ENCODE results near the gene KLHL30. TPM values are rescaled to one million over a fixed set of nuclear protein-coding genes. Genes with fewer than 3 reads are reported as not detected.
A peak's percentile ranks its signal among the peaks of the same experiment; 100 is the strongest.

Gene KLHL30, protein sequence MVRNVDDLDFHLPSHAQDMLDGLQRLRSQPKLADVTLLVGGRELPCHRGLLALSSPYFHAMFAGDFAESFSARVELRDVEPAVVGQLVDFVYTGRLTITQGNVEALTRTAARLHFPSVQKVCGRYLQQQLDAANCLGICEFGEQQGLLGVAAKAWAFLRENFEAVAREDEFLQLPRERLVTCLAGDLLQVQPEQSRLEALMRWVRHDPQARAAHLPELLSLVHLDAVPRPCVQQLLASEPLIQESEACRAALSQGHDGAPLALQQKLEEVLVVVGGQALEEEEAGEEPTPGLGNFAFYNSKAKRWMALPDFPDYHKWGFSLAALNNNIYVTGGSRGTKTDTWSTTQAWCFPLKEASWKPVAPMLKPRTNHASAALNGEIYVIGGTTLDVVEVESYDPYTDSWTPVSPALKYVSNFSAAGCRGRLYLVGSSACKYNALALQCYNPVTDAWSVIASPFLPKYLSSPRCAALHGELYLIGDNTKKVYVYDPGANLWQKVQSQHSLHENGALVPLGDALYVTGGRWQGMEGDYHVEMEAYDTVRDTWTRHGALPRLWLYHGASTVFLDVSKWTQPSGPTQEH
- total RNA-seq (10 to 100 TPM; 19.8 to 43.7 (median 23.2) TPM), polyA plus RNA-seq (10 to 100 TPM in 1 of 2 donors, 1 to 10 TPM in 1; 5.1 to 10.7 TPM)
- long read RNA-seq, donor 1, partial matches to known transcripts: 17 of 19 reads
- long read RNA-seq, donor 1, other reads (novel, unspliced or antisense): 1 of 19 reads
- long read RNA-seq, donor 2, partial matches to known transcripts: 7 of 64 reads
- long read RNA-seq, donor 2, other reads (novel, unspliced or antisense): 56 of 64 reads
- long read RNA-seq, donor 3, partial matches to known transcripts: 4 of 18 reads
- long read RNA-seq, donor 3, other reads (novel, unspliced or antisense): 14 of 18 reads

DNA sequence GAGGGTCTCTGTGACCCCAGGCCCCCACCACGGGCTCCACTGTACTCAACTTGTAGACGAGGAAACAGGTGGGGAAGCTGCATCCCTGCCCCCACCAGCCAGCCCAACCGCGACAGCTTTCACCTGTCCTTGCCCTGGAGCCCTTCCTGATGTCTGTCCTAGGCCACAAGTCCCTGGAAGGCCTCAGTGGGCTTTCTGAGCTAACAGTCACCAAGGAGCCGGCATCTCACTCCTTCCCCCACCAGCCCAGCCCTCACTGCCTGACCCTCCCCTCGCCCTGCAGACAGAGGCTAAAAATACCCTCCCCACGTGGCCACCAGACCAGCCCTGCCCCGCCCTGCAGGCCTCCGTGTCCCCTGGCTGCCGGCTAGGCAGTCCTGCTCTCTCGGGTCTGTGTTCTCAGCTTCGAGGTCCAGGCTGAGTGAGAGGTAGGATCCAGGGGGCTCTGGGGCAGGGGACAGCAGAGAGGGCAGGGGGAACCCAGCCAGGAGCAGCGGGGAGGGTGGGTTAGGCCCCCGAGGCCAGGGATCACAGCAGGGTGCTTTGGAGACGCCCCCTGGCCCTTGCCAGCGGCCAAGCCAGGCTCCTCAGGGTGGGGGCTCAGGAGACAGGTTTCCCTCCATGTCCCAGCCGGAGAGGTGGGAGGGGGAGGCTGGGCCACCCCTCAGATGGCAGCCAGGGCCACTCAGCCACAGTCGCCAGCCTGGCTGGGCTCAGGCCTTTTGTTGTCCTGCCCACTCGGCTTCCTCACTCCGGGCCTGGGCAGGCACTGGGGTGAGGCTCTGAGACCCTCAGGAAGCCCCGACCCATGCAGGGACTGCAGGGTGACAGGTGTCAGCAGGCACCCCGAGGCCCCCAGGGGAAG lies at the start of gene KLHL30:
KLHL30 (plus strand) TSS at position 338 of the 865 bp plus-strand sequence. CDS start 2,087 bp downstream, outside the sequence.
- peak in 4 of 5 donors; percentile 81 to 89 (median 85) for DNase-seq
- 27 to 38% (median 34%) methylated on average over 14 to 22 of the region's 22 CpGs for WGBS, 4 donors
- peak in 1 of 2 donors; percentile 36 for TF ChIP-seq POLR2A (IDR thresholded peaks at IDR 0.05)
- TF ChIP-seq, protein P1, sequence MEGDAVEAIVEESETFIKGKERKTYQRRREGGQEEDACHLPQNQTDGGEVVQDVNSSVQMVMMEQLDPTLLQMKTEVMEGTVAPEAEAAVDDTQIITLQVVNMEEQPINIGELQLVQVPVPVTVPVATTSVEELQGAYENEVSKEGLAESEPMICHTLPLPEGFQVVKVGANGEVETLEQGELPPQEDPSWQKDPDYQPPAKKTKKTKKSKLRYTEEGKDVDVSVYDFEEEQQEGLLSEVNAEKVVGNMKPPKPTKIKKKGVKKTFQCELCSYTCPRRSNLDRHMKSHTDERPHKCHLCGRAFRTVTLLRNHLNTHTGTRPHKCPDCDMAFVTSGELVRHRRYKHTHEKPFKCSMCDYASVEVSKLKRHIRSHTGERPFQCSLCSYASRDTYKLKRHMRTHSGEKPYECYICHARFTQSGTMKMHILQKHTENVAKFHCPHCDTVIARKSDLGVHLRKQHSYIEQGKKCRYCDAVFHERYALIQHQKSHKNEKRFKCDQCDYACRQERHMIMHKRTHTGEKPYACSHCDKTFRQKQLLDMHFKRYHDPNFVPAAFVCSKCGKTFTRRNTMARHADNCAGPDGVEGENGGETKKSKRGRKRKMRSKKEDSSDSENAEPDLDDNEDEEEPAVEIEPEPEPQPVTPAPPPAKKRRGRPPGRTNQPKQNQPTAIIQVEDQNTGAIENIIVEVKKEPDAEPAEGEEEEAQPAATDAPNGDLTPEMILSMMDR (IDR thresholded peaks at IDR 0.05): no peak
- intact Hi-C loops (cut with DNase I): loop anchor here in 4 of 10 donors (1.0 to 5.0 kb wide), 4 partner anchors 76 to 281 kb away; partner anchors contain the start of genes RAMP1 (in 1 of the 4) and SCLY (in 1 of the 4)
- Histone ChIP-seq H3K4me3 (peak within 1 kb of the TSS in 11 of 12 donors; percentile 22 to 56 (median 45)), H3K4me1 (peaks cover 0 to 60% (median 28%) of the 10 kb centered on the region in 12 donors), H3K27me3 (no peaks in the 10 kb centered on the region), H3K36me3 (peaks cover 0 to 8% (median 0%) of the 10 kb centered on the region in 9 donors), H3K27ac (peak within 1 kb of the TSS; percentile 73 to 96 (median 86)), H3K9me3 (no peaks in the 10 kb centered on the region)
- peak; percentile 86 to 94 (median 88) for ATAC-seq

DNA sequence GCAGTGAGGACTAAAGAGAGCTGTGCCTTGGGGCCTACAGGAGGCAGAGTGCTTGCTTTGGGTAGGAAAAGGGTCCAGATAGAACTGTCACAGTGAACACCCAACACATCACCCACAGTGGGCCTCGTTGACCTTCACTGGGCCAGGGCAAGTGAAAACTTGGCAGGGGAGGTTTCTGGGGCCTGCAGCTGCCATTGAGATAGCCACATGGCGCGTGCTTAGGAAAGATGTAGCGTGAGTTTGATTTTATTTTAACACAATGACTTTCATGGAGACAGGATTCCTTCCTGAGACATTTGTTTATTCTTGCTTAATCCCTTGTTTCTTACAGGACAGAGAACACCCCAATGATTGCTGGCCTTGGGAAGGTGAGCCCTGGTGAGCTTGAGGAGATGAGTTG lies 47.6 kb upstream of the KLHL30 start:
- Histone ChIP-seq H3K4me1 (peaks cover 0 to 10% (median 0%) of the 10 kb centered on the region in 12 donors), H3K4me3 (no peak overlapping the region), H3K27me3 (no peaks in the 10 kb centered on the region), H3K9me3 (no peaks in the 10 kb centered on the region), H3K27ac (no peak overlapping the region), H3K36me3 (peaks cover 0 to 4% (median 0%) of the 10 kb centered on the region in 9 donors)
- WGBS, 4 donors: 82 to 91% (median 90%) methylated on average over 4 of the region's 4 CpGs
- DNase-seq: no peak
- no peak for ATAC-seq
- intact Hi-C loops (cut with DNase I): no loop called here
- TF ChIP-seq, protein P1 (IDR thresholded peaks at IDR 0.05): no peak
- TF ChIP-seq POLR2A (IDR thresholded peaks at IDR 0.05): no peak

DNA sequence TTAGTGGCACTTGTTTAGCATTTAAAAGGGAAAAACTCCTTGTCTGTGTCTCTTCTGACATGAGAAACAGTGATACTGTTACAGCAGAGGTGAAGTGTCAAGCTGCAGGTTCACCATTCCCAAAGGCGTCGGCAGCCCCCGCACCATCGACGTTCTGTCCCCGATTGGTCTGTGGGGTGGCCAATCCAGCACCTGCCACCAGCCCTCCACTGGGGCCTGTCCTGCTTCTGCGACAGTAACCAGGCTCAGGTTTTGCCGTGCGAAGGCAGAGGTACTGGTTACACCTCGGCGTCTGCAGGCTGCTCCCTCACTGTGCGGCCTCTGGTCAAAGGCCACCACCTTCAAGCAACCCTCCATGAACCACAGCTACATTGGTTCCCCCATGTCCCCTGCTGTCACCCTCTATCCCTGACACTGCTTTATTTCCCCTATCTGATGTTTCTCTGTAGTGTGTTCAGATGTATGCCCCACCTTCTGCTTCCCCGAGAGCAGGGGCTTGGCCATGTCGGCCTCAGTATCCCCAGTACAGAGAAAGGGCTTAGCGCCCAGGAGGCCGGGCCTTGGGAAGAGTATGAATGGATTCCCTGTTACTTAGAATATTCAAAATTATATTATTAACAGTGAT lies 46.9 kb upstream of the KLHL30 start:
- no peak for TF ChIP-seq POLR2A (IDR thresholded peaks at IDR 0.05)
- TF ChIP-seq, protein P1 (IDR thresholded peaks at IDR 0.05): no peak
- DNase-seq: no peak
- Histone ChIP-seq H3K4me1 (peaks cover 0 to 10% (median 0%) of the 10 kb centered on the region in 12 donors), H3K4me3 (no peak overlapping the region), H3K27me3 (no peaks in the 10 kb centered on the region), H3K9me3 (no peaks in the 10 kb centered on the region), H3K27ac (no peak overlapping the region), H3K36me3 (peaks cover 0 to 4% (median 0%) of the 10 kb centered on the region in 9 donors)
- intact Hi-C loops (cut with DNase I): no loop called here
- no peak for ATAC-seq
- WGBS, 4 donors: 88 to 94% (median 93%) methylated on average over 16 of the region's 16 CpGs

Measured in heart left ventricle (tissue), 16 donors.